GM10847 (cell line): ENCODE measurements around the gene AP2A1.

Experiments used
- POLR2A ChIP-seq: IDR thresholded peaks from 2 replicates; pipeline ENCODE4 v1.6.1; 2011; ENCODE audit not compliant: insufficient read length; ENCODE audit errors: extremely low read depth

AP2A1 gene

DNA sequence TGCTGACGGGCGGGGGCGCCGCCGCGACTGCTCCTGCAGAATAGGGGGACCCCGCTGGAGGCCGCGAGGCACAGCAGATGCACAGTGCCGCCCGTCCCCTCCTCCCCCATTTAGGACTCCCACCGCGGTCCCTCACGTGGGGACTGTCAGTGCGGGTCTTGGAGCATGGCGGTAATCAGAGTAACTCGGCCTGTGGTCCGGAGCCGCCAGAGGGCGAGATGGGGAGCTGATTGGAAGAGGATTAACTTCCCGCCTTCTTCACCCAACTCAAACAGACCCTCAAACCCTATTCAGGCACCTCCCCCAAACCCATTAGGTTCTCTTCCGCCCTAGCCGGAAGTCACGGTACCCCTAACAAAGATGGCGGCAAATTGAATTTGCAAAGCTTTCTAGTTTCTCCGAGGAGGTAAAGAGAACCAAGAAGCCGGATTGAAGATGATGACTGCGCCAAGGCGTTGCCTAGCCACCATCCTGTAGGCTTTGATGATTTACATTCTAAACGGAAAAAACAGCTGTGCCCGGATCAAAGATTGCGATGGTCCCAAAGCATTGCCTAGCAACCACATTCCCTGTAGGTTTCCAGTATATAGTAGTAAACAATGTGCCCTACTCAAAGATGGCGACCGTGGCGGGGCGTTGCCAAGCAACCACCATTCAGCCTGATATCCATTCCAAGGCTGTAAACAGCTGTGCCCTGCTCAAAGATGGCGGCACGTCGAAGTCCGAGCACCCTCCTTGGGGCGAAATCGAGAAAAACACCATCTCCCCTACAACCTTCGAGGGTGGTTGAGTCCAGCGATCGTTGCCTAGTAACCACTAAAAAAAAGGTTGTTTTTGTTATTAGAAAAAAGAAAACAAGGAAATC lies 46.4 kb downstream of the AP2A1 start, which contains the start of gene FUZ:
TSS of gene FUZ (minus strand) at position 296 of the 865 bp plus-strand sequence. CDS start at position 110, 186 bp downstream.
- TF ChIP-seq POLR2A: no peak

DNA sequence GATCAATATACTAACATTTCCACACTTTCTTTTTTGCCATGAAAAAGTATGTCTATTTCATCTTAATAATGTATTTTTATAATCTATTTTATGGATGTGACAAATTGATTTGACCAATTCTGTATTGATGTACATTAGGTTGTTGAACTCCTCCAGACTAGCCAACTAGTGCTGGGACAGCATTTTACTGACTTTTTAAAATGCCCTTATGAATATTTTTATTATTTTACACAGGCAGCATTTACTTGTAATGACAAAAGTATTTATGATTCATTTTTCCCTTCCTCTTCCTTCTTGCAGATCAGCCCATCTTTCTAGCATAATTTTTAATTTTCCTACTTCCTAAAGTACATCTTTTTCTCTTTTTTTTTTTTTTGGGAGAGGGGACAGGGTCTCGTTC lies 47.2 kb downstream of the AP2A1 start:
- TF ChIP-seq POLR2A: no peak

DNA sequence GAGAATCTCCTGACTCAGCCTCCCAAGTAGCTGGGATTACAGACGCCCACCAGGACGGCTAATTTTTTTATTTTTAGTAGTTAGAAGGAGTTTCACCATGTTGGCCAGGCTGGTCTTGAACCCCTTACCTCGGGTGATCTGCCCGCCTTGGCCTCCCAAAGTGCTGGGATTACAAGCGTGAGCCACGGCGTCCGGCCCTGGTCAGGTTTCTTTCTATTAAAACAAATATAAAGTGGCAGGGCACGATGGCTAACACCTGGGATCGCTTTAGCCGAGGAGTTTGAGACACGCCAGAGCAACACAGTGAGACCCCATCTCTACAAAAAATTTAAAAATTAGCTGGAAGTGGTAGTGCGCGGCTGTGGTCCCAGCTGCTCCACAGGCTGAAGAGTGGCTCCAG lies 49.8 kb downstream of the AP2A1 start:
- TF ChIP-seq POLR2A: no peak

DNA sequence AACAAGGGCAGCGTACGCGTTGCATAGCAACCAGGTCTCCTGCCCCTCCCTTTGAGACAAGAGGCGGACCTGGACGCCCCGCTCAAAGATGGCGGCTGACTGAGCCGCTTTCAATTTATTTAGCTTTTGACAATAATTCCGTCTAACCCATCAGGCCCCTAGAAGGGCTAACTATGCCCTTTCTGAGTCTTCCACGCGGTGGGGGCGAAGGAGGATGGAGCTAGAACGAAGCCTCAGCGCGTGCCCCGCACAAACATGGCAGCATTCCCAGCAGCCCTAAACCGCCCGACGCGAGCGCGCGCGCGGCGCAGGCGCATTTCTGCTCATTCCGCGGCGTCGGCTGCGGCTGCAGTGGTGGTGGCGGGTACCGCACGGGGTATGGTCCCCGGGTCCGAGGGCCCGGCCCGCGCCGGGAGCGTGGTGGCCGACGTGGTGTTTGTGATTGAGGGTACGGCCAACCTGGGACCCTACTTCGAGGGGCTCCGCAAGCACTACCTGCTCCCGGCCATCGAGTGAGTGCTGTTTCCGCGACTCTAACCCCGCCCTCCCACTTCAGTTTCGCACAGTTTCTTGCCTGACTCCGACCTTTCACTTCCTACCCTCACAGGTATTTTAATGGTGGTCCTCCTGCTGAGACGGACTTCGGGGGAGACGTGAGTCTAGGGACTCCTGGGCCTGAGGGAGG lies 51.3 kb downstream of the AP2A1 start, which contains the start of gene MED25:
TSS of gene MED25 (plus strand) at position 326 of the 685 bp plus-strand sequence. CDS start at position 379, 53 bp downstream.
- peak; percentile 80 for TF ChIP-seq POLR2A

DNA sequence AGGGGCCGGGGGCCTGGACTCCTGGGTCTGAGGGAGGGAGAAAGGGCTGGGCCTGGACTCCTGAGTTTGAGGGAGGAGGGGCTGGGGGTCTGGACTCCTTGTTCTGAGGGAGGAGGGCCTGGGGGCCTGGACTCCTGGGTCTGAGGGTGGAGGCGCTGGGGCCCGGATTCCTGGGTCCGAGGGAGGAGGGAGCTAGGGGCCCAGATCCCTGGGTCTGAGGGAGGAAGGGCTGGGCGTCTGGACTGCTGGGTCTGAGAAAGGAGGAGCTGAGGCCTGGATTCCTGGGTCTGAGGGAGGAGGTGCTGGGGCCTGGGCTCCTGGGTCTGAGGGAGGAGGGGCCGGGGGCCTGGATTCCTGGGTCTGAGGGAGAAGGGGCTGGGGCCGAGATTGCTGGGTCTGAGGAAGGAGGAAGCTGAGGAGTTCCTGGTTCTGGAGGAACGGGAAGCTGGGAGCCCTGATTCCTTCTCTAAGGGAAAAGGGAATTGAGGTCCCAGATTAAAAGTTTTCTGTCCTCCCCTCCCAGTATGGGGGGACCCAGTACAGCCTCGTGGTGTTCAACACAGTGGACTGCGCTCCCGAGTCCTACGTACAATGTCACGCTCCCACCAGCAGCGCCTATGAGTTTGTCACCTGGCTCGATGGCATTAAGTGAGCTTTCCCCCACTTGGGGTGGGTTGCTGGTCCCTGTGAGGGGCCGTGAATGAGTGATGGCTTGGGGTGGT lies 52.0 kb downstream of the AP2A1 start:
- no peak for TF ChIP-seq POLR2A

DNA sequence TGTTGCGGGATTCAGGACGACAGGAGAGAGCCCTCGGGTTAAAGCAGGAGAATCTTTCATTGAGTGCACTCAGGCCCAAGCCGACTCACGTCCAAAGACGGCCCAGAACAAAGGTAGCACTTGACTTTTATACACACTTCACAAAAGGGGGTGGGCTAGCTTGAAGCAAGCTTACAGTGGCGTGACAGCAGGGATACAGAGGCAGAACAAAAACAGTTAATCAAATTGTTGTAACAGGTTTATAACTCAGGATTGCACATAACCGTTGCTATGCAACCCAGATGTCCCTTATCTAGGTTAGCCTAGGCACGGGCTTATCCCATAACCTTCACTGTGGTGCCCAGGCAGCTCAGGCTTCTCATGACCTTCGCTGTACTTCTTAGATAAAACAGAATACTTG lies 53.3 kb downstream of the AP2A1 start:
- no peak for TF ChIP-seq POLR2A

DNA sequence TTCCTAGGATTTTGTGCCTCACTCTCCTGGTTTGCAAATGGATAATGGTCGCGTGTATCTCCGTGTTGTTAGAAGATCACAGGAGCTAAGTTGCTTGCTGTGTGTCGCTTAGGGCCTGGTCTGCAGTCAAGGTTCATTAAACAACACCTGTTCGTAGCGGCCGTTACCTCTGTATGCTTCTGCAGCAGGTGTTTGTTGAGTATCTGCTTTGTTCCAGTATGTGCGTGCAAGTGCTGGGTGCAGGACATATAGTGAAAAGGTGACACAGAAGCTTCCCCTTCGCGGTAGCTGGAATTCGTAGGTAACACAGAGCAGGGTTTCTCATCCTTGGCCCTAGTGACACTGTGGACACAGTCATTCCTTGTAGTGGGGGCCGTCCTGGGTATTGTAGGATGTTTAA lies 56.7 kb downstream of the AP2A1 start:
- TF ChIP-seq POLR2A: no peak

DNA sequence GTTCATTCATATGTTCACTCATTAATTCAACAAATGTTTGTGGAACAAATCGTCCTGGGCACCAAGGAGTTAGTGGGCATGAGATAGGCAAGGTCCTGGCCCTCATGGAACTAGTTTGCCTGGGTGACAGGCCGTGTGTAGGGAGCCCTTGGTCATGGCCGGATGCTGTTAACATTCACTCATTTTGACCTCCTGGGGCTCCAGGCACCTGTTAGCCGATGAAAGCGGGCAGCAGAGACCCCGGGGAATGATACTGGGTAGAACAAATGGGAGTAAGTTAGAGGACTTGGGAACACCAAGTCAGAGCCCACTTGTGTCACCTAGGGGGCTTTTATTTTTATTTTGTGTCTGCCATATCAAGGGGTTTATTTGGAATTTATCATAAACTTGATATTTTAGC lies 57.9 kb downstream of the AP2A1 start:
- no peak for TF ChIP-seq POLR2A

DNA sequence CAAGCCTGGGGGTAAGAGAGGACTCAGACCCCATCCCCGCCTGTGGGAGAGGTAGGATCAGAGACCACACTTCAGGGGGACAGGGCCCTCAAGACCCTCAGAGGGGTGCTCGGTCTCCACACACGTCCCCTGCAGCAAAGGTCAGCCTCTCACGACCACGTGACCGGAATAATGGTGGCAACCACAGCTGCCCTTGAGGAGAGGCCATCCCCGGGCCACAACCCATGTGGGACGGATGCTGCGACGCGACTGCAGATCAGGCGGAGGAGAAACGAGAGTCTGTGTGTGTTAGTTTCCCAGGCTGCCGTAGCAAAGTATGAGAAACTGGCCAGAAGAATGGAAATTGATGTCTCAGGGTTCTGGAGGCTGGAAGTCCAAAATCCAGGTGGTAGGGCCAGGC lies 60.2 kb downstream of the AP2A1 start:
- no peak for TF ChIP-seq POLR2A

DNA sequence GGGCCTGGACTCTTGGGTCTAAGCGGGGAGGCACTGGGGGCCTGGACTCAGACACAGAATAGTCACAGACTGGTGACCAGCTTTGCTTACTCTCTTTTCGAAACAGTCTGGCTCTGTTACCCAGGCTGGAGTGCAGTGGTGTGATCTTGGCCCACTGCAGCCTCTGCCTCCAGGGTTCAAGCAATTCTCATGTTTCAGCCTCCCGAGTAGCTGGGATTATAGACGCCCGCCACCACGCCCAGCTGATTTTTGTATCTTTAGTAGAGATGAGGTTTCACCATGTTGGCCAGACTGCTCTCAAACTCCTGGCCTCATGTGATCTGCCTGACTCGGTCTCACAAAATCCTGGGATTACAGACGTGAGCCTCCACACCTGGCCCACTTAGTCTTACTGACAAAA lies 62.4 kb downstream of the AP2A1 start:
- TF ChIP-seq POLR2A: no peak

DNA sequence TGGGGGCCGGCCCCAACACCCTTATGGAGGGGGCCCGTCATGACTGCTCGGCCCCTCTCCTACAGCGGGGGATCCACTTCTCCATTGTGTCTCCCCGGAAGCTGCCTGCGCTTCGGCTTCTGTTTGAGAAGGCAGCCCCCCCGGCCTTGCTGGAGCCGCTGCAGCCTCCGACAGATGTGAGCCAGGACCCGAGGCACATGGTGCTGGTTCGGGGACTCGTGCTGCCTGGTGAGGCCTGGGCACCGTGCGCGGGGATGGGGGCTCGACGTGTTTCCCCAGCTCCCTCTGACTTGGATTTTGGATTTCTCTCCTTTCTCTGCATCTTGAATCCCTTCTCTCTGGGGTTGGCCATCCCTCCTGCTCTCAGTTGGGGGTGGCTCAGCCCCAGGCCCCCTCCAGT lies 62.9 kb downstream of the AP2A1 start:
- TF ChIP-seq POLR2A: no peak

DNA sequence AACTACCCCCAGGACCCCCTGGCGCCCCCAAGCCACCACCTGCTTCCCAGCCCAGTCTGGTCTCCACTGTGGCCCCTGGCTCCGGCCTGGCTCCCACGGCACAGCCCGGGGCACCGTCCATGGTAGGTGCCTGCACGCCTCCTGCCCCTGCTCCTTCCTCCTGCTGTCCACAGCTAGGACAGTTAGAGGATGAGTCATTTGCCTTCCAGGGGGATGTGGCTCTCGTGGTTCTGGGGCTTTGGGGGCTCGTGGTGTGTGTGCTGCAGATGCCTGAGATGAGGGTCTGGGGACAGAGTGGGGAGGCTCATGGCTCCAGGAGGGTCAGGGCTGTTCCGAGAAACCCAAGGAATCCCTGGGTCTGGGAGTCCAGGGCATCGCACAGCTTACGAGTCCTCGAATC lies 64.0 kb downstream of the AP2A1 start:
- no peak for TF ChIP-seq POLR2A

DNA sequence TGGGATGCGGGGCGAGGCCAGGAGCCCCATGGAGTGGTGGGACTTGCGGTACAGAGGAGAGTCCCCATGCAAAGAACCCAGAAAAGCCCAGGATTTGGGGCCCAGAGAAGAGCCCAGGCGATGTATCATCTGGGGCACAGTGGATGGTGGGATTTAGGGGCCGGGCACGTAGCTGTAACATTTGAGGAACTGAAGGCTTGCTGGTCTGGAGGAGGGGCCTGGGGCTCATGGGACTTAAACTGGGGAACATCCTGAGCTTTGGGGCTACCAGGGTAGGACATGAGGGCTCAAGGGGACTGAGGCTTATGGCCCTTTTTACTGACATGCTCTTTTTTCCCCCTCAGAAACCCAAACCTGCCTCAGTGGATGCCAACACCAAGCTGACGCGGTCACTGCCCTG lies 64.8 kb downstream of the AP2A1 start:
- no peak for TF ChIP-seq POLR2A

DNA sequence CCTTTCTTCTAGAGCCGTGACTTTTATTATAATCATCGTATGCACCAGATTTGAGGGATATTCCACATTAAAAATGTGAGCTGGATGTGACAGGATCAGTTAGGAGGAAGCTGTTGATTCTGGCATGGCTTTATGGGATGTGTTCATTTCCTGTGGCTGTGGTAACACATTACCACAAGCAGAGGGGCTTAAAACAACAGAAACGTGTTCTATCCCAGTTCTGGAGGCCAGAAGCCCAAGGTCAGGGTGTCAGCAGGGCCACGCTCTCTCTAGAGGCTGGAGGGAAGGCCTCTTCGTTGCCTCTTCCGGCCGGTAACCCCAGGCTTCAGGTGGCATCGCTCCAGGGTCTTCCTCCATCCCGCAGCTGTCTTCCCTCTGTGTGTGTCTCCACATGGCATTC lies 65.8 kb downstream of the AP2A1 start:
- TF ChIP-seq POLR2A: no peak

DNA sequence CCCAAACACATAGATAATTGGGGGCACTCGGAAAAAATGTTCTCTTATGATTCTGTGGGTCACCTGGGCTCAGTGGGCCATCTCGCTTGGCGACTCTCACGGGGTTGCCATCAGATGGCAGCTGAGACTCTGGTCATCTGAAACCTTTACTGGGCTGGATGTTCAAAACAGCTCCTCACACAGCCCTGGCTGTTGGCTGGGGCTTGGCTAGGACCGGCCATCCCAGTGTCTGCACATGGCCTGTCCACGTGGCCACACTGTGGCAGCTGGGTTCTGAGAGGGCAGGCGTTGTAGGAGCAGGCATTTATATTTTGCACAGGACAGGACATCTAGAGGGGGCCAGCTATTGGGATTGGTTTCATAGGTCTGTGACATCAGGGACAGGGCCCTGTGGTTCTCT lies 66.8 kb downstream of the AP2A1 start:
- TF ChIP-seq POLR2A: no peak

DNA sequence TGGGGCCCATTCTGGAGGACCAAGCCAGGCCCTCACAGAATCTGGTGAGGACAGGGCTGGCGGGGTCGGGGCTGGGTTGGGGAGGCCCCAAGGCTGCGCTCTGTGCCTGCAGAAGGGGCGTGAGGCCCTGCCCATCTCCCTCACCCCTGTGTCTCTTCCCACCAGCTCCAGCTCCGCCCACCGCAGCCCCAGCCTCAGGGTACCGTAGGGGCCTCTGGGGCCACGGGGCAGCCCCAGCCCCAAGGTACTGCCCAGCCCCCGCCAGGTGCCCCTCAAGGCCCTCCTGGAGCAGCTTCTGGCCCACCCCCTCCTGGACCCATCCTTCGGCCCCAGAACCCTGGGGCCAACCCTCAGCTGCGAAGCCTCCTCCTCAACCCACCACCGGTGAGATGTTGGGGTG lies 68.8 kb downstream of the AP2A1 start:
- no peak for TF ChIP-seq POLR2A
